WTC11 (cell line): ENCODE data around the gene UNC13D. TPM values are rescaled to one million over a fixed set of nuclear protein-coding genes. Genes with fewer than 3 reads are reported as not detected.

Experiments
- ATAC-seq: fragments of 200-7000 bp; cut with Tn5 transposase; 2 replicates; pipeline ENCODE4 v1.10.0; 2021; ENCODE audit warnings: mild to moderate bottlenecking, moderate library complexity
- CTCF ChIA-PET: fragments of 300-600 bp; sonication (Branson Sonifier 250); formaldehyde crosslinking; loops from one replicate; lab custom pipeline; 2021; ENCODE audit warnings: antibody characterized with exemption; lab: Charles Lee
- POLR2A ChIA-PET: fragments of 350-600 bp; sonication (Branson Sonifier 250); formaldehyde crosslinking; loops from one replicate; lab custom pipeline; 2021; ENCODE audit warnings: antibody characterized with exemption; lab: Charles Lee
- DNase-seq: peaks from one replicate; pipeline ENCODE4 v3.0.0; 2021; ENCODE audit warnings: low spot score
- H3K27ac Mint-ChIP-seq: 2 replicates; pipeline ENCODE4 v1.8.0; 2021; ENCODE audit warnings: mixed read lengths
- H3K27me3 Mint-ChIP-seq: 2 replicates; pipeline ENCODE4 v1.8.0; 2021; ENCODE audit warnings: low read depth, mild to moderate bottlenecking, moderate library complexity, mixed read lengths
- H3K36me3 Mint-ChIP-seq: 2 replicates; pipeline ENCODE4 v1.8.0; 2021; ENCODE audit warnings: mixed read lengths
- H3K4me1 Mint-ChIP-seq: 2 replicates; pipeline ENCODE4 v1.8.0; 2022; ENCODE audit warnings: mixed read lengths
- H3K4me3 Mint-ChIP-seq: 2 replicates; pipeline ENCODE4 v1.8.0; 2021; ENCODE audit warnings: mild to moderate bottlenecking, moderate library complexity, mixed read lengths
- H3K9me3 Mint-ChIP-seq: 2 replicates; pipeline ENCODE4 v1.8.0; 2021; ENCODE audit warnings: mixed read lengths
- ATF3 ChIP-seq: sonication (generic); formaldehyde crosslinking; conservative IDR thresholded peaks from 2 replicates; pipeline ENCODE4 v1.8.1; 2022; ENCODE audit warnings: mild to moderate bottlenecking, missing genetic modification reagents
- CBFB ChIP-seq: sonication (generic); formaldehyde crosslinking; IDR thresholded peaks from 2 replicates; pipeline ENCODE4 v1.8.1; 2022; ENCODE audit warnings: mild to moderate bottlenecking, low read depth, missing genetic modification reagents
- CTCF ChIP-seq: fragments of 200-600 bp; IDR thresholded peaks from 2 replicates; pipeline ENCODE4 v1.8.0; 2022; ENCODE audit warnings: antibody characterized with exemption
- ESRRA ChIP-seq: sonication (generic); formaldehyde crosslinking; IDR thresholded peaks from 2 replicates; pipeline ENCODE4 v1.8.1; 2022; ENCODE audit warnings: mild to moderate bottlenecking, missing genetic modification reagents, borderline replicate concordance
- ETV6 ChIP-seq: sonication (generic); formaldehyde crosslinking; IDR thresholded peaks from 2 replicates; pipeline ENCODE4 v1.8.1; 2022; ENCODE audit warnings: mild to moderate bottlenecking, missing genetic modification reagents
- IRF1 ChIP-seq: sonication (generic); formaldehyde crosslinking; IDR thresholded peaks from 2 replicates; pipeline ENCODE4 v1.8.0; 2023; ENCODE audit warnings: missing genetic modification reagents
- JUN ChIP-seq: sonication (generic); formaldehyde crosslinking; IDR thresholded peaks from 2 replicates; pipeline ENCODE4 v1.8.0; 2023; ENCODE audit warnings: mild to moderate bottlenecking, missing genetic modification reagents
- MXD4 ChIP-seq: fragments of 250-450 bp; sonication (Bioruptor Pico); IDR thresholded peaks from 2 replicates; pipeline ENCODE4 v1.8.0; 2021; ENCODE audit warnings: mild to moderate bottlenecking, moderate library complexity, borderline replicate concordance
- NR2C2 ChIP-seq: sonication (generic); formaldehyde crosslinking; IDR thresholded peaks from 2 replicates; pipeline ENCODE4 v1.8.0; 2022; ENCODE audit warnings: mild to moderate bottlenecking, missing genetic modification reagents
- RORB ChIP-seq: fragments of 250-450 bp; sonication (Bioruptor Pico); IDR thresholded peaks from 2 replicates; pipeline ENCODE4 v1.9.0; 2021; ENCODE audit warnings: mild to moderate bottlenecking
- SMAD4 ChIP-seq: sonication (generic); formaldehyde crosslinking; IDR thresholded peaks from 2 replicates; pipeline ENCODE4 v1.8.0; 2022; ENCODE audit warnings: mild to moderate bottlenecking, missing genetic modification reagents
- SOX15 ChIP-seq: fragments of 250-450 bp; sonication (Bioruptor Pico); IDR thresholded peaks from 2 replicates; pipeline ENCODE4 v1.9.0; 2021; ENCODE audit warnings: mild to moderate bottlenecking
- STAT6 ChIP-seq: sonication (generic); formaldehyde crosslinking; conservative IDR thresholded peaks from 2 replicates; pipeline ENCODE4 v1.8.1; 2023; ENCODE audit warnings: mild to moderate bottlenecking, low read depth, missing genetic modification reagents, moderate library complexity
- TCF7 ChIP-seq: sonication (generic); formaldehyde crosslinking; IDR thresholded peaks from 2 replicates; pipeline ENCODE4 v1.8.0; 2022; ENCODE audit warnings: mild to moderate bottlenecking, low read depth, missing genetic modification reagents, moderate library complexity
- TEAD4 ChIP-seq: sonication (generic); formaldehyde crosslinking; IDR thresholded peaks from 2 replicates; pipeline ENCODE4 v1.8.0; 2022; ENCODE audit warnings: mild to moderate bottlenecking, missing genetic modification reagents
- TP53 ChIP-seq: sonication (generic); formaldehyde crosslinking; IDR thresholded peaks from 2 replicates; pipeline ENCODE4 v1.8.1; 2023; ENCODE audit warnings: mild to moderate bottlenecking, missing genetic modification reagents
- ZNF138 ChIP-seq: sonication (generic); formaldehyde crosslinking; conservative IDR thresholded peaks from 2 replicates; pipeline ENCODE4 v1.8.1; 2022; ENCODE audit warnings: mild to moderate bottlenecking, moderate library complexity, missing genetic modification reagents
- ZNF263 ChIP-seq: sonication (generic); formaldehyde crosslinking; IDR thresholded peaks from 2 replicates; pipeline ENCODE4 v1.8.1; 2022; ENCODE audit warnings: low read depth, mild to moderate bottlenecking, moderate library complexity, missing genetic modification reagents
- ZNF396 ChIP-seq: fragments of 250-450 bp; sonication (Bioruptor Pico); IDR thresholded peaks from 2 replicates; pipeline ENCODE4 v1.8.0; 2021; ENCODE audit warnings: mild to moderate bottlenecking, moderate library complexity, borderline replicate concordance
- ZNF425 ChIP-seq: fragments of 250-450 bp; sonication (Bioruptor Pico); conservative IDR thresholded peaks from 2 replicates; pipeline ENCODE4 v1.9.0; 2021; ENCODE audit warnings: mild to moderate bottlenecking
- ZNF512 ChIP-seq: sonication (generic); formaldehyde crosslinking; IDR thresholded peaks from 2 replicates; pipeline ENCODE4 v1.8.1; 2022; ENCODE audit warnings: missing genetic modification reagents, borderline replicate concordance
- total RNA-seq: library from RNA; stranded (reverse); gene quantifications from 3 replicates; pipeline ENCODE4 v1.2.3, GENCODE V29; 2021

UNC13D gene
- total RNA-seq, 1 experiment from 2014 or later = 13.1 TPM

- TF ChIP-seq STAT6 (CRISPR knock-in tag) (no peak), SMAD4 (no peak), TP53 (CRISPR knock-in tag) (no peak), SOX15 (no peak), ZNF263 (CRISPR knock-in tag) (no peak), ZNF138 (CRISPR knock-in tag) (no peak), CTCF (no peak), TEAD4 (CRISPR knock-in tag) (no peak), MXD4 (CRISPR knock-in tag) (no peak), NR2C2 (CRISPR knock-in tag) (no peak), CBFB (CRISPR knock-in tag) (no peak), JUN (CRISPR knock-in tag) (no peak)
- TF ChIP-seq, all 79 proteins: peak for 0
- Mint-ChIP-seq H3K27me3 (no peaks in the 10 kb centered on the region), H3K4me3 (no peak overlapping the region), H3K4me1 (peaks cover 13% of the 10 kb centered on the region), H3K36me3 (peaks cover 25% of the 10 kb centered on the region), H3K9me3 (no peaks in the 10 kb centered on the region), H3K27ac (peak overlapping the region; percentile 41; the same call in 1 of the 2 replicates)
- DNase-seq (no peak), ATAC-seq (no peak)
- CTCF ChIA-PET = interaction anchor here (1.0 to 8.8 kb wide), 4 partner anchors 10 to 22 kb away, joined by 6 to 180 read pairs (median 54); no protein-coding TSS in a partner anchor
- POLR2A ChIA-PET = no interaction called here
Observed at GRCh38 chr17:75850928-75851692, 6.9 kb upstream of the UNC13D start.

- ChIA-PET POLR2A (interaction anchor here (0.6 kb wide), 1 partner anchor 1394 kb away, joined by 4 read pairs; no protein-coding TSS in a partner anchor), CTCF (interaction anchor here (0.6 to 8.8 kb wide), 6 partner anchors 12 to 66 kb away, joined by 3 to 180 read pairs (median 5); no protein-coding TSS in a partner anchor)
- no peak for ATAC-seq
- no peak for DNase-seq
- Mint-ChIP-seq H3K4me1 (peaks cover 25% of the 10 kb centered on the region), H3K9me3 (no peaks in the 10 kb centered on the region), H3K4me3 (no peak overlapping the region), H3K27me3 (no peaks in the 10 kb centered on the region), H3K27ac (peak overlapping the region; percentile 64; the same call in 1 of the 2 replicates), H3K36me3 (peaks cover 32% of the 10 kb centered on the region)
- TF ChIP-seq TCF7 (CRISPR knock-in tag) (no peak), ZNF512 (no peak), ZNF425 (no peak), IRF1 (CRISPR knock-in tag) (no peak), ETV6 (CRISPR knock-in tag) (no peak), CTCF (no peak), ZNF396 (CRISPR knock-in tag) (no peak), ESRRA (CRISPR knock-in tag) (no peak), RORB (CRISPR knock-in tag) (no peak), ATF3 (CRISPR knock-in tag) (no peak)
Observed at GRCh38 chr17:75849724-75850123, 5.5 kb upstream of the UNC13D start.
